NCI-H1436 treated with DMSO at 0.1 percent for 48 hours (cell line): Measurements from ENCODE around the gene ZFPM1.

Source experiments
- DNase-seq: peaks from one replicate; lab custom pipeline; 2025; lab: John Stamatoyannopoulos, UW

Gene ZFPM1

DNA sequence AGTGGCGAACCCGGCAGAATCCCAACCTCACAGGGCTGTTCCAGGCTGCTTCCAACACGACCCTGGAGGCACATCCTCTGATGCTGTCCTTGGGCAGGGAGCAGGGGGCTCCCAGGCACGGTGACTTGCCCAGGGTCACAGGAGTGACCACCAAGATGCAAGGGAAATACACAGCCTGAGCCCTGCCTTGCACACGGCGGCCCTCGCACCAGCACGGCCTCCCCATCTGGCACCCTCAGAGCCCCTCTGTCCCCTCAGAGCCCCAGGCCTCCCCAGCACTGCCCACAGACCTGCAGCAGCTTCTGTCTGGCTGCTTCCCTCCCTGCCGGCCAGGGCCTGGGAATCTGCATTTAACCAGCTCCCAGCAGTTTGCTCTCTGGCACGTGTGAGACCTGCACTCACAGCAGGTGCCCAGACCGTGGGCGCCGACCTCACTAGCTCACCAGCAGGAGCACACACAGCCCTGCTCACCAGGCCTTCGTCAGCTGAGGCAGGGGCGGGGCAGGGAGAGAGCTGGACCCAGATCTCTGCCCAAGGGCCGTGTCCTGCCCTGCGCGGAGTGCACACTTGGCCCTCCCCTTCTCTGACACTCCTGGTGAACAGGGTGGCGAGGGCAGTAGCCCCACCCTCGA lies 87.4 kb downstream of the ZFPM1 start:
- no peak for DNase-seq

DNA sequence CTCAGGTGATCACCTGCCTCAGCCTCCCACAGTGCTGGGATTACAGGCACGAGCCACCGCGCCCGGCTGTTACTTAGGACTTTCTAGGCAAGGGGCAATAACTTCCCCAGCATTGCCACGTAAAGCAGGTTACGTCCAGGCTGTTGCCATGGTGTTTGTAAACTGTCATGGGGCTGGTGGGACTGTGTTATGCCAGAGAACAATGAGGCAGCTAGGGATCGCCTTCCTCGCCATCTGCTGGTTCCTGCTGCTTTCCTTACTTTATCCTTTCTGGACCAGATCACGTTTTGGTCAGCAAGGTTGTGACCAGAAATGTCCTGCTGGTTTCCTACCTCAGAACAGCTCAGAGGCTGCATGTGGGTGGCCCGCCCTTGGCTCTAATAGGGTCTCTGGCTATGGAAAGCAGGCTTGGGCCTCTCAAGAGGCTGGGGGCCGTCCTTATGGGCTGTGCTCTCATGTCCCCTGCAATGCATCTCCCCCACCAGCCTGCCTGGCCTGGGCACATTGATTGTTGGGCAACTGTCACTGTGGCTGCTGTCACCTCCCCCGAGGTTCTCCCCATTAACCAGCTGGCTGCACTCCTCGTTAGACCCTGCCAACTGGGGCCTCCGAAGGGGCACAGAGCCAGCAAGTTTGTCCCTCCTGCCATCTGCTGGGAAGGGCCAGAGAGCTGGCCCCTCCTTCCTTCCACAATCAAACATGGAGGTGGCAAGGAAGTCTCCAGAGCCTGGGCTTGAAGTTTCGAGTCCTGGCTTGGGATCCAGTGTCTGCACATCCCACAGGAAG lies 88.9 kb downstream of the ZFPM1 start:
- no peak for DNase-seq

DNA sequence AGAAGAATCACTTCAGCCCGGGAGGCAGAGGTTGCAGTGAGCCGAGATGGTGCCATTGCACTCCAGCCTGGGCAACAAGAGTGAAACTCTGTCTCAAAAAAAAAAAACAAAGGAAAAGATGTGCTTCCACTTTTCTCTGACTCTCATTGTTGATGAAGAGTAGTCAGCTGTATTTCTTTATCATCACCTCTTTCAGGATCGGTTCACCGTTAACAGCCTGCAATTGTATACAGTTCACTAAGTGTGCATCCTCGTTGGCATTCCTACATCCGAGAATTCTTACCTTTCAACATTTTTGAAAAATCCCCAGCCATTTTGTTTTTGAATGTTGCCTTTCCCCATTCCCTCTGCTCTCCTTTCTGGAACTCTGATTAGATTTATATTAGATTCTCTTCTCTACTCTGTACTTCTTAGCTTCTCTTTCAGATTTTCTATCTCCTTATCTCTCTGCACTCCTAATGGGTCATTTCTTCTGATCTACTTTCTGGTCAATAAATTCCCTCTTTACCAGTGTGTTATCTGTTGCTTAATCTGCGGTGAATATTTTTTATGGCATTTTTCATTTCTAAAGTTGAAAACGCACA lies 90.2 kb downstream of the ZFPM1 start:
- no peak for DNase-seq

DNA sequence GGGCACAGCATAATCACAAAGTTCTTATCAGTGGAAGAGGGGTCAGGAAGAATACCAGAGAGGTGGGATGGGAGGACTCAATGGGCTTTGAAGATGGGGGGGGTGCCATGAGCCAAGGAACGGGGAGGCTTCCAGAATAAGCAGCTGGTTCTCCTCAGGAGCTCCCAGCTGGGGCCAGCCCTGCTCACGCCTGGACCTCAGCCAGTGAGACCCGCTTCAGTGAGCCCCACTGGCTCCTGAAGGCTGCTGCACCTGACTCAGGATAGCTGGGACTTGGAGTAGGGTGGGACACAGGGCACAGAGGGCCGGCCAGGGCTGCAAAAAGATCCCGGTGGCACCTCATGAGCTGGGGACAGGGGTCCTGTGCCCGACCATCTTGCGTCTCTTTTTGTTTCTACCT lies 92.7 kb downstream of the ZFPM1 start:
- no peak for DNase-seq

DNA sequence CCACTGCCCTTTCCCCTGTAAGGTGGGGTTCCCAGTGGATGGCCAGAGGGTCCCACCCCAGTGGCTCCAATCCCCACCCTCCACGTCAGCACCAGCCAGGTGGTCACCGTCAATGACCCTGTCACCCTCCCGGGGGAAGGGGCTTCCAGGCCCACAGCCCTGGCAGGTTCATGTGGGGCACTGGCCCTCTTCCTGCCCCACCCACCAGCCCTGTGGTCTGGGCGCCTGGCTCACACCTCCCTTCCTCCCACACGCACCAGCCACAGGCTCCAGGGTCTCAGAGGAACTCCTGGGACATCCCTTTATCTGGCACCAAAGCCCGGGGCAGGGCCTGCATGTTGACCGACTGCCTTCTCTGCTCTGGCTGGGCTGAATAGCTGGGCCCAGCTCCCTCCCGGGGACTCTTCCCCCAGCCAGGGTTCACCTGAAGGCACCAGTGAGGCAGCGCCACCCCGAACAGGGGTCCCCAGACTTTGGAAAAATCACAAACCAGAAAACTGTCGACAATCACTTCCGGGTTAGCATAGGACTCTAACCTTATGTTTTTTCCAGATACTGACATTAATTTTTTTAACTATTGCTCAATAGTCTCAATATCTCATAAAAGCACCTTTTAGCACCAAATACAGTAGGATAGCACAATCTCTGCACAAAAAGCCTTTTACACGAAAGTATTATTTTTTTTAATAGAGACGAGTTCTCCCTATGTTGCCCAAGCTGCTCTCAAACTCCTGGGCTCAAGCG lies 95.2 kb downstream of the ZFPM1 start:
- no peak for DNase-seq

DNA sequence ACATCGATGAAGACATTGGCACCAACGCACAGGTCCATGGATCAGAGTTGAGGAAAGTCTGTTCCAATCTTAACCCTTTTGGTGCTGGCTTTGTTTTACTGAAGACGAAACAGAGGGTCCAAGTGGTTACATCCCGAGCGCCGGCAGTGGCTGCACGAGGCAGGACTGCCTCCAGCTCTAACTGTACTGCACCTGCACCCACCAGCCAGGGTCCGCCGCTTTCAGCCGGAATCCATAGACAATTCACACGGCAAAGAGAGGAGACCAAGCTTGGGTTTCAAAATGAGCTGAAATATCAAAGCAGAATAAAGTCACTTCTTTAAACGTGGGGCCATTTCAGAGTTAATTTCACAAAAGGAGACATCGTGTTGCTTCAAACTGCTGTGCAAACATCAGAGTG lies 95.9 kb downstream of the ZFPM1 start:
- DNase-seq: no peak

DNA sequence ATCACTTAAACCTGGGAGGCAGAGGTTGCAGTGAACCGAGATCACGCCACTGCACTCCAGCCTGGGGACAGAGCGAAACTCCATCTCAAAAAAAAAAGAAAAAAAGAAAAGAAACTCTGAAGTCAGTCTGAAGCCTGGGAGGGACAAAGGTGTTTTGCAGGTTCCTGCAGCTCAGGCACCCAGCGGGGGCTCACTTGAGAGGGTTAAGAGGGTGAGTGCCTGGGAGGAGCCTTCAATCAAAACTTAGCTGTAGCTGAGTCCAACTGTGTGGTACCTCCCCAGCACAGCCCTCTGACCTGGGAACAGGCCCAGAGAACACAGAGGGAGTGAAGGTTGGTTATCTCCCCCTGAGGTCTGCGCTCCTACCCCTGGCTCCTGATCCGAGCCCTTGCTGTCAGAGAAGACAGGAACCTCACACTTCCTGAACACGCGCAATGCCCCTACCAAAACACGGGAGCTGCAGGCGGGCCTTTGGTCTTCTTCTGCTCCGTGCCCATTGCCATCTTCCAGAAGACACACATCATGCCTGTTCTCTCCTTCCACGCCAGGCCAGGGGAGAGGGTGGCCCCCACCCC lies 96.7 kb downstream of the ZFPM1 start:
- DNase-seq: no peak

DNA sequence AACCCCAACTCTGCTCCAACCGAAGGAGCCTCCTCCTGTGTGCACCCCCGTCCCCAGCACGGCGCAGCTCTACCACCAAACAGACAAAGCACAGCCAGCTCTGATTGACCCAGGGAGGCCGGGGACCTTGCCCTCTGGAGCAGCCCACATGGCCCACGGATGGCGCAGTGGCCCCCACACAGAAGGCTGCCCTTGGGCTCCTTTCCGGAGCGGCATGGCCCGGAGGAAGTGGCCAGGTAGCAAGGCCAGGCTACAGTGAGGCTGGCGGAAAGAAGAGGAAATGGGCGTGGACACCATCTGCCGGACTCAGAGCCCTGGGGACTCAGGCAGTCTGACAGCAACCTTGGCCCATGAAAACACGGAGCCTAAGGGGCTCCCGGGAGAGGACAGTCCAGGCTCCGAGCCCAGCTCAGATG lies 97.2 kb downstream of the ZFPM1 start:
- DNase-seq: no peak

DNA sequence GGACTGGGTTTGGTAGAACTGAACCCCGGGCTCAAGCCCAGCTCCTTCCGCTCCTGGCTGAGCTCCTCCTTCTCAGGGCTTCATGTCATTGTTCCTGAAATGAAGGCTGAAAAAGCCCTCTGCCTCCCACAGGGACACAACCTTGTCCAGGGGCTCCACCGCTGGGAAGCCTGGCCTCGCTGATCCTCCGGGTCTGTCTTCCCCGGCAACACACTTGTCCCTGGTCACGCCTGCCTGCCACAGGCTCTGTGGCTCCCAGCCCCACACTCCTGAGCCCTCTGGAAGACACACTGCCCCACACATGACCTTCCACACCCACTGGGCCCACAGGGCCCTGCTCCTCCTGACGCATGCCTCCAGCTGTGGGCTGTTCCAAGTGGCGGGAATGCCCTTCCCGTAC lies 99.1 kb downstream of the ZFPM1 start:
- no peak for DNase-seq

DNA sequence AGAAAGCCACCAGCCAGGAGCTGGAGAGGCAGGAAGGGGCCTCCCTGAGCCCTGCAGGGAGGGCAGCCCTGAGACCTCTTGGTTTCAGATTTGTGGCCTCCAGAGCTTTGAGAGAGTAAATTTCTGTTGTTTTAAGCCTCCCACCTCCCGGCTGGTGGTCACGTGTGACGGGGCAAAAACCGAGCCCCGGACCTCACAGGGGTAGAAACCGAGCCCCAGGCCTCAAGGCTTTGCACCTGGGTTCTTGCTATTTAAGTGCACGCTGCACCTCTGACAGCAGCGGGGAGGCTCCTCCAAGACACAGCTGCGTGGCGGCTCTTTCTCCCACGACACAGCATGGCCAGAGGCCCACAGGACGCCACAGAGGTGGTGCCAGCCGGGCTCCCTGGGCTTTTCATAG lies 99.7 kb downstream of the ZFPM1 start:
- no peak for DNase-seq

DNA sequence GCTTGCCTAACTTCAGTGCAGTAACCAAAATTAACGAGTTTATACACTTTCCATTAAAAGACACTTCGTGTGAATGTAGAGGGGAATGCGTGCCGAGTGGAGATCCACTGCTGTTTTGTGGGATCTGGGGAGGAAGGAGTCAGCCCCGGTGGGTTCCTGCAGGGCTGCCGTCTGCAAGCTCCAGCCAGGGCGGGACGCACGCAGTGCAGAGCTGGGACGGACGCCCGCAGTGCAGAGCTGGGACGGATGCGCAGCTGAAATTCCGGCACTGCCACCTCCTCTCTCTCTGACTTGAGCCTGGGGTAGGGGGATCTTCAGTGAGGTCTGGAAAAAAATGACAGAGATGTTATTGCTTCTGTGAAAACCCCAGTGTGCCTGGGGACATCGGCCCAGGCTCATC lies 100.7 kb downstream of the ZFPM1 start:
- no peak for DNase-seq

DNA sequence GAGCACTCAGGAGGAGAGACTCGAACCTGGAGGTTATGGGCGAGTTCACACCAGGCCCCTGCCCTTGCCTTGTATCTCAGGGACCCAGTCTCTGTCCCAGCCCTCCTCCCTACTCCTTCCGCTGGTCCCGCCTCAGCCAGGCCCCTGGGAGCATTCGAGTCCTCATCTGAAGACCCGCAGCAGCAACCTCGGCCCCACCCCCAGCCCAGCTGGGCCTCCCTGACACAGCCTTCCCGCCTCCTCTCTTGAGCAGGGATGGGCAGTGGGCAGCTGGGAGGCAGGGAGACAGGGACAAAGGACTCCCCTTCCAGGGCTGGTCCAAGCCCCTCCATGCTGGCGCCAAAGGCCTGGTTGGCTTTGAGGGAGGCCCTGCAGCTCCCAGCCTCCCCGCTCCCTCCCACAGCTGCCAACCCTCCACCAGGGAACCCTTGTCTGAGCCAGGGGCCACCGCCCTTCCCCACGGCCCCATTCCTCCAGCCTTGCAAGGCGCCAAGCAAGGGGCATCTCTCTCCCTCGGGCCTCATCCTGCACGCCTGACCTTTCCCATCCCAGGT lies 101.7 kb downstream of the ZFPM1 start:
- no peak for DNase-seq

DNA sequence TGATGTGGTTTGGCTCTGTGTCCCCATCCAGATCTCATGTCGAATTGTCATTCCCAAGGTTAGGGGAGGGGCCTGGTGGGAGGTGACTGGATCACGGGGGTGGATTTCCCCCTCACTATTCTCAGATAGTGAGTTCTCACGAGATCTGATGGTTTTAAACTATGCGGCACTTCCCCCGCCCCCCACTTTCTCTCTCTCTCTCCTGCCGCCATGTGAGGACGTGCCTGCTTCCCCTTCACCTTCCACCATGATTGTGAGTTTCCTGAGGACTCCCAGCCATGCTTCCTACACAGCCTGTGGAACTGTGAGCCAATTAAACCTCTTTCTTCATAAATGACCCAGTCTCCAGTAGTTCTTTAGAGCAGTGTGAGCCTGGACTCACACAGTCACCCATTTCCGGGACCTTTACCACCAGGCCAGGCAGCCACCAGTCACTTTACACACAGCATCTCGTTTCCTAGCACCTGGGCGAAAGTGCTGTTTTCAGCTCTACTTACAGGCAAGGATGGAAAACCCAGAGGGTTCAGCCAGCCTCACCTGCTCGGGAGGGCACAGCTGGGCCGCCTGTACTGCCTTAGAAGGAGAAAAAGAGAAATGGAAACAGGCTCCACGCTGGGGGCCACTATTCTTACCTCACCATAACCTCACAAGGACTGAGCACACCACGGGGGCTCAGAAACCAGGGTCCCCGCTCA lies 103.4 kb downstream of the ZFPM1 start:
- no peak for DNase-seq

DNA sequence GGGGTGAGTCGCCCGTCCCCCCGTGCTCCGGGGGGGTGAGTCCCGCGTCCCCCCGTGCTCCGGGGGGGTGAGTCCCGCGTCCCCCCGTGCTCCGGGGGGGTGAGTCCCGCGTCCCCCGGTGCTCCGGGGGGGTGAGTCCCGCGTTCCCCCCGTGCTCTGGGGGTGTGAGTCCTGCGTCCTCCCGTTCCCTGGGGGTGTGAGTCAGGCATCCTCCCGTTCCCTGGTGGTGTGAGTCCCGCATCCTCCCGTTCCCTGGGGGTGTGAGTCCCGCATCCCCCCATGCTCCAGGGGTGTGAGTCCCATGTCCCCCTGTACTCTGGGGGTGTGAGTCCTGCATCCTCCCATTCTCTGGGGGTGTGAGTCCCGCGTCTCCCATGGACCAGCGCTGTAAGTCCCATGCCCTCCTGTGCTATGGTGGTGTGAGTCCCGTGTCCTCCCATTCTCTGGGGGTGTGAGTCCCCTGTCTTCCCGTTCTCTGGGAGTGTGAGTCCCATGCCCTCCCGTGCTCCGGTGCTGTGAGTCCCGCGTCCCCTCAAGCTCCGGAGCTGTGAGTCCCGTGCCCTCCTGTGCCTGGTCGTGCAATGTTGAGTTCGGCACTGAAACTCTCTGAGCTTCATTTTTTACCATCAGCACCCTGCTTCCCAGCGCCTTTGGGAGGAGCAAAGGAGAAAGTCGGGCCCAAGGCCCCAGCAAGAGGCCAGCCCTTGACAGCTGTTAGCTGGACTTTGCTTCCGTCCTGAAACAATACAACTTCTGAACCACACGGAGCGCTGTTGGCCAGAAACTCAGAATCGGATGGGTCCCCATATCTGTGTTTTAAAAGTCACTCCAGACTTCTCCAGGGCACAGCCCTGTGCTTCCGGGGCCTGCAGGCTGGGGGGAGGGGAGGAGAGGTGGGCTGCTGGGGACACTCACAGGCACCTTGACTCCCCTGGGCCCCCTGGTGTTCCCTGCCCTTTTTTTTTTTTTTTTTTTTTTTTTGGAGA lies 105.7 kb downstream of the ZFPM1 start:
- DNase-seq: no peak

DNA sequence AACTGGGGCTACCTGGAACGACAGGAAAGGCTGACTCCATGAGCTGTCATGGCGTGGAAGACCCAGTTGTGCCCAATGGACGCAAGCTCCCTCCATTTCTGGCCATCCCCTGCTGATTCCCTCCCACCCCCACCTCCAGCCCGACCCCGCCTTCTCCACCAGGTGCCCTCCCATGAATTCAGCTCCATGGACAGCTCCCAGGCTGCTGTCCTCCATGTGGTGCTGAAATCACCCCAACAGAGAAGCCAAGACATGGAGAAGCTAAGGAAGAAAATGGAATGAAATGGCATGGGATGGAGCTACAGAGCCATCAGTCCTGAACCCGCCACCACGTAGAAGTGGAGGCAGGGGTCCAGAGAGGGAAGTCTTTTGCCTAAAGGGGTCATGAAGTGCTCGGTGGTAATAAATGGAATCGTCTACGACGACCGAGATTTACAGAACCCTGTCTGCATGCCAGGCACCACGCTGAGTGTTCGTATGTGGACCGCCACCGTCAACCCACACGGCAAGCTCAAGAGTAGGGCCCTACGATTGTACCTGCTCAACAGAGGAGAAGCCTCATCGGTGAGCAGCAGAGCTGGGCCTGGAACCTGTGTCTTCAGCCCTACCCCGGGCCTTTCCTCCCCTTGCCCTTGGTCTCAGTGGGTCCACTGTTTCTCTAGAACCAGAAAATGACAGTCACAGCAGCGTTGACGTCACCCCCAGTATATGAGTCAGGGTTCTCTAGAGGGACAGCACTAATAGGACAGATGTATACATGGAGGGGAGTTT lies 107.8 kb downstream of the ZFPM1 start:
- no peak for DNase-seq

DNA sequence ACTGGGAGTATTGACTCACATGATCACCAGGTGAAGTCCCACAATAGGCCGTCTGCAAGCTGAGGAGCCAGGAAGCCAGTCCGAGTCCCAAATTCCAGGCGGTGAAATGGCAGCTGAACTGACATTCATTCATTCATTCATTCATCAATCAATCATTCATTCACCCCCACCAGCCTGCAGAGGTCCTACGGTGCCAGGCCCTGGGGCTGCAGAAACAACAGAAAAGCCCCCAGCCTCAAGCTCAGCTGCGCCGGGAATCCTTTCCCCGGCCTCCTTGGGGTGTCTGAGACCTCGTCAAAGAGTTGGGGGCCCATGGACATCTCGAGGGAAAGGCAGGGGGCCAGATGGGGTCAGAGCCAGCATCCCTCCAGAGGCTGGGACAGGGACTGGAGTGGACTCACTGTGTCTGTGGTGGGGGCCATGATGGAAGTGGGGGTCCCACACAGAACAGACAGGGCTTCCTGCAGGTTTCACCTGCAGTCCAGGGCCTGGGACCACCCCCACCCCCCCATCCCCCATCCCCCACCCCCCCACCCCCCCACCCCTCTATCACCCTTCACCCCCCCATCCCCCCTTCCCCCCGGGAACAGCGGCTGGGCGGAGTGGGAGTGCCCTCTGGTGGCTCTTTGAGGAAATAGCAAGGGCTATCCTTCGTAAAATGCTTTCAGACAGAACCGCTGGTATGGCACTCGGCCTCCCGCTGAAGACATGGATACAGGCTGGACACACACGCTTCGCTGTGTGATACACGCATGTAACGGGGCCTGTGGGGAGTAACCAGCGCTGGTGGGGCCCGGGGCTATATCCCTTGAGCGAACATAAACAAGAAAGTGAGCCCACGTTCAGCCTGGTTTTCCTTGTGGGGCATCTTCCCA lies 108.6 kb downstream of the ZFPM1 start:
- DNase-seq: no peak

DNA sequence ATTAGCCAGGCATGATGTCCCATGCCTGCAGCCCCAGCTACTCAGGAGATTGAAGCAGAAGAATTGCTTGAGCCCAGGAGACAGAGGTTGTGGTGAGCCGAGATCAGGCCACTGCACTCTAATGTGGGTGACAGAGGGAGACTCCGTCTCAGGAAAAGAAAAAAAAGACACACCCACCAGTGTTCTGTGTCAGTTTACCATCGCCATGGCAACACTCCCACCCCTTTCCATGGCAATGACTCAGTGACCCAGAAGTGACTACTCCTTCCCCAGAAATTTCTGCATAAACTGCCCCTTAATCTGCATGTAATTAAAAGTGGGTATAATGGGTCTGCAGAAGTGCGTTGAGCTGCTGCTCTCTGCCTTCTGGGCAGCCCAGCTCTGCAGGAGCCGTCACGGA lies 113.1 kb downstream of the ZFPM1 start:
- no peak for DNase-seq
